RKO (cell line): ENCODE measurements around the gene ARID3A.
"Not testable (repeated sequence)": the region's sequence is repeated elsewhere in the genome, so short reads cannot be mapped to it uniquely, and the experiment has no call there.

ENCODE experiments used
- DNase-seq: peaks from one replicate; pipeline ENCODE4 v3.0.0-alpha.2; 2016; ENCODE audit warnings: low spot score

The ARID3A gene, protein sequence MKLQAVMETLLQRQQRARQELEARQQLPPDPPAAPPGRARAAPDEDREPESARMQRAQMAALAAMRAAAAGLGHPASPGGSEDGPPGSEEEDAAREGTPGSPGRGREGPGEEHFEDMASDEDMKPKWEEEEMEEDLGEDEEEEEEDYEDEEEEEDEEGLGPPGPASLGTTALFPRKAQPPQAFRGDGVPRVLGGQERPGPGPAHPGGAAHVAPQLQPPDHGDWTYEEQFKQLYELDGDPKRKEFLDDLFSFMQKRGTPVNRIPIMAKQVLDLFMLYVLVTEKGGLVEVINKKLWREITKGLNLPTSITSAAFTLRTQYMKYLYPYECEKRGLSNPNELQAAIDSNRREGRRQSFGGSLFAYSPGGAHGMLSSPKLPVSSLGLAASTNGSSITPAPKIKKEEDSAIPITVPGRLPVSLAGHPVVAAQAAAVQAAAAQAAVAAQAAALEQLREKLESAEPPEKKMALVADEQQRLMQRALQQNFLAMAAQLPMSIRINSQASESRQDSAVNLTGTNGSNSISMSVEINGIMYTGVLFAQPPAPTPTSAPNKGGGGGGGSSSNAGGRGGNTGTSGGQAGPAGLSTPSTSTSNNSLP

GRCh38 chr19:925526-926322 lies at the start of gene ARID3A:
Gene ARID3A (plus strand): TSS chr19:926035. CDS start chr19:929529, 3,494 bp downstream.
- peak; percentile 91 for DNase-seq

DNA sequence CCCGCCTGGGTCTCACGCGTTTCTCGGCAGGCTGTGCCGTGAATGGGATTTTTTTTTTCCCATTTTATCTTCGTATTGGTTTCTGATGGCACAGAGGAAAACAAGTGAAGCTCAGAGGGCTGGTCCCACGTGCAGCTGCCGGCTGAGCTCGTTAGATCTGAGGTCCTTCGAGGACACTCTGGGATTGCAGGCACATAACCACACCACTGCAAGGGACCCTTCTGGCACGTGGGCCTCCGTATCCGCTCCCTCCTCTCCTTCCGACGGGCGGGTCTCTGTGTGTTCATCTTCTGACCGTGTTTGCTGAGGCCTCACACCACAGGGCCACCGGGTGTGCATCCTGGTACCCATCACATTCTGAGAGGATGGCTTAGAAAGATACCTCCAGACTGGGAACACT lies 49.7 kb upstream of the ARID3A start:
- DNase-seq, result no peak

- DNase-seq, result no peak
Measured at GRCh38 chr19:876780-877314, 49.0 kb upstream of the ARID3A start.

DNA sequence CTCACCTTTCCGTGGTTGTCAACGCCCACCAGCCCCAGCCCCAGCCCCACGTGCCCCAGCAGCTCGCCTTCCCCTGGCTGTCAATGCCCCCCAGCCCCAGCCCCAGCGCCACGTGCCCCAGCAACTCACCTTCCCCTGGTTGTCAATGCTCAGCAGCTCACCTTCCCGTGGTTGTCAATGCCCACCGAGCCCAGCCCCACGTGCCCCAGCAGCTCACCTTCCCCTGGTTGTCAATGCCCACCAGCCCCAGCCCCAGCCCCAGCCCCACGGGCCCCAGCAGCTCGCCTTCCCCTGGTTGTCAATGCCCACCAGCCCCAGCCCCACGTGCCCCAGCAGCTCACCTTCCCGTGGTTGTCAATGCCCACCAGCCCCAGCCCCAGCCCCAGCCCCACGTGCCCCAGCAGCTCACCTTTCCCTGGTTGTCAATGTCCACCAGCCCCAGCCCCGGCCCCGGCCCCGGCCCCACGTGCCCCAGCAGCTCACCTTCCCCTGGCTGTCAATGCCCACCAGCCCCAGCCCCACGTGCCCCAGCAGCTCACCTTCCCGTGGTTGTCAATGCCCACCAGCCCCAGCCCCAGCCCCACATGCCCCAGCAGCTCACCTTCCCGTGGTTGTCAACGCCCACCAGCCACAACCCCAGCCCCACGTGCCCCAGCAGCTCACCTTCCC lies 47.7 kb upstream of the ARID3A start:
- not testable (repeated sequence) for DNase-seq

GRCh38 chr19:878751-879561 lies 46.9 kb upstream of the ARID3A start:
- not testable (repeated sequence) for DNase-seq

DNA sequence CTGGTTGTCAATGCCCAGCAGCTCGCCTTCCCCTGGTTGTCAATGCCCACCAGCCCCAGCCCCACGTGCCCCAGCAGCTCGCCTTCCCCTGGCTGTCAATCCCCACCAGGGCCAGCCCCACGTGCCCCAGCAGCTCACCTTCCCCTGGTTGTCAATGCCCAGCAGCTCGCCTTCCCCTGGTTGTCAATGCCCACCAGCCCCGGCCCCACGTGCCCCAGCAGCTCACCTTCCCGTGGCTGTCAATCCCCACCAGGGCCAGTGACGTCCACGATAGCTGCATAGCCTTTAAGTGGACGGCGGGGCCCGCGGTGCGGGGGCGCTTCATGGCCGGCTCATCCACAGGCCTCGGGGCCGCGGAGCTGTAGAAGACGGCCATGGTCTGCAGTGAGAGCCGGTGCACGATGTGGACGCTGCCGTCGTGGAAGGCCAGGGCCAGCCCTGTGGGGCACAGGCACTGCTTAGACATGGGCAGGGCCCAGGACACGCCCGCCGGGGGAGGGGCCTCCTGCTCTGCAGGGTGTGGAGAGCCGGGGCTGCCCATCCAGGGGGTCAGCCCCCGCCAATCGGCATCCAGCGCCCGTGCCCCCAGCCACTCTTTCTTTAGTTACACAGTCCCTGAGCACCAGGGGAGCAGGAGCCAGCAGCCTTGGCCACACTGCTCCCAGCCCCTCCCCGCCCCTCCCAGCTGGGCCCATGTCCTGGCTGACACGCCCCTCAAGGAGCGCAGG lies 46.0 kb upstream of the ARID3A start:
- no peak for DNase-seq

DNA sequence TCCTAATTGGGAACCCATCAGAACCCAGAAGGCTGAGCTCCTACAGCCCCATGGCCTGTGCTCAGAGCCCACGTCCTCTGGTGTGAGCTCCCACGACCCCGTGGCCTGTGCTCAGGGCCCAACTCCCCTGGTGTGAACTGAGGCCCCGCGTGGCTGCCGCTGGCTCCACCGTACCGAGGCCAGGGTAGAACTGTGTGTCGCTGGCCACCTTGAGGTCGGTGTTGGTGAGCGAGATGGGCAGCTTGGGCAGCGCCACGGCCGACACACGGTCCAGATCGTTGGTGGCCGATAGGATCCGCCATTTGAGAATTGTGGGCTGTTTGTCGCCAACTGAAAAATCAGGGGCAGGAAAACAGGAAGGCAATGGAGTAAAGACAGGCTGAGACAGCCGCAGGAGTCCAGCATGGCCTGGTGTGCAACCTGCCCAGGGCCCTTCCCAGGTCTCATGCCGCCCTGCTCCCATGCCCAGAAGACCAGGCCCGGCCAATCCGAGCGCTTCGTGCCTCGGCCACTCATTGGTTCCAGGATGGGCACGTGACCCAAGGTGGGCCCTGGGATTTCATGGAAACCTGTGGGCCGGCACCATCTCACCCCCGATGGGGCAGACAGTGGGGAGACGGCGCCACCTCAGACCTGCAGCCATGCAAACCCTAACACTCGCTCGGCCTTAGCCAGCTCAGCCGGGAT lies 44.3 kb upstream of the ARID3A start:
- DNase-seq, result no peak

- no peak for DNase-seq
Measured at GRCh38 chr19:882871-883497, 42.9 kb upstream of the ARID3A start.

- no peak for DNase-seq
Measured at GRCh38 chr19:883661-884211, 42.1 kb upstream of the ARID3A start.

- no peak for DNase-seq
Measured at GRCh38 chr19:884420-885211, 41.2 kb upstream of the ARID3A start.

GRCh38 chr19:885536-886224 lies 40.2 kb upstream of the ARID3A start:
- no peak for DNase-seq

DNA sequence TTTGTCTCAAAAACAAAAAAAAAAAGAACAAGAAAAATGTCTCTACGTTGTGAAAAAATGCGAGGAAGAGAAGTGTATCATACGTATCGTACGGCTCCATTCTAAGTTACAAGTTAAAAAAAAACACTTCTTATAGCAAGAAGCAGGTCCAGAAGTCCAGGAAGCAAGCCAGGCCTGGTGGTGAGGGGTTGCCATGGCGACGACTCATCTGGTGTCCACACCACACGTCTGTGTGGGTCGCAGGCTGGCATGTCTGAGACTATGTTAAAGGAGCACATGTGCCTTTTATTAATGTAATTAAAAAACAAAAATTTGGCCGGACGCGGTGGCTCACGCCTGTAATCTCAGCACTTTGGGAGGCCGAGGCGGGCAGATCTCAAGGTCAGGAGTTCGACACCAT lies 38.8 kb upstream of the ARID3A start:
- peak; percentile 35 for DNase-seq

DNA sequence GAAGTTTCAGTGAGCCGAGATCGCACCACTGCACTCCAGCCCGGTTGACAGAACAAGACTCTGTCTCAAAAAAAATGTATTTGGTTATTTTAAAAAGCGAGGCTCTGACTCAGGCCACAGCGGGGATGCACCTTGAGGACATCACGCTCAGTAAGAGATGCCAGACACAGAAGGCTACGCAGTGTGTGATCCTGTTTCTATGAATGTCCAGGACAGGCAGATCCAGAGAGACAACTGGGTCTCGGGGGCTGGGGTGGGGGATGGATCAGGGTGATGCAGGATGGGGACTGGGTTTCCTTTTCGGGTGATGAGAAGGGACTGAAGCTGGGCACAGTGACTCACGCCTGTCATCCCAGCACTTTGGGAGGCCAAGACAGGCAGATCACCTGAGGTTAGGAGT lies 38.2 kb upstream of the ARID3A start:
- DNase-seq, result no peak

- DNase-seq, result no peak
Measured at GRCh38 chr19:888581-889385, 37.1 kb upstream of the ARID3A start.

GRCh38 chr19:889662-890295 lies 36.1 kb upstream of the ARID3A start:
- DNase-seq, result no peak

GRCh38 chr19:890831-891230 lies 35.0 kb upstream of the ARID3A start:
- DNase-seq, result no peak
